ENCODE data around the gene C3orf20.

The C3orf20 gene

DNA sequence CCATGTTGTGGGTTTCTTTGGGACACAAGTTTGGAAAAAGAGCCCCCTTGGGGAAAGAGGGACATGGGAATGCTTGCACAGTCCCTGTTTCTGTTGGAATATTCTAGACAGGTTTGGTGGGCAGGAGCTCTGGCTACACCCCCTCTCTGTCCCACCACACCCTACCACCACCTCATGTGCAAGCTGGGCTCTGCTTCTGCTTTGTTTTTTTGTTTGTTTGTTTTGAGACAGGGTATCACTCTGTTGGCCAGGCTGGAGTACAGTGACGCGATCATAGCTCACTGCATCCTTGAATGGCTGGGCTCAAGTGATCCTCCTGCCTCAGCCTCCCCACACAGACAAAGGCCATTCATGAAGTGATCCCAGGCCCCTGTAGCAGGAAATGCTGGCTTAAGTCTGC lies 86.9 kb downstream of the C3orf20 start:
- no peak for DNase-seq

DNA sequence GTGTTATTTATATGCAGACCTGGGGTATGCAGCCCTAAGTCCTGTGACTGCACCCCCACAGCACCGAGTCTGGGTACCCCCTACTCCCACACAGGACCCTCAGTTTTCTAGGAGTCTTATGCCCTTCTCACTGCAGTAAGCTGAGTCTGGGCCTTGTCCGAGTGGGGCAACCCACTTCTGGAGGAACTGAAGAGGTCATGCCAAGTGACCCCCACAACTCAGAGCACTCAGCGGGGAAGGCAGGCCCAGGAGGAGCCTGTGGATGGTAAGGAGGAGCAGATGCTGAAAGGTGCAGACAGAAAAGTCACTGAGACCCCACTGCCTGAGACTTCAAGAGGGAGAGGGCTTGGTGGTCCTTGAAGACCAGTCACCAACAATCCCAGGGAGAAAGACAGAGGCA lies 87.8 kb downstream of the C3orf20 start:
- DNase-seq = no peak

DNA sequence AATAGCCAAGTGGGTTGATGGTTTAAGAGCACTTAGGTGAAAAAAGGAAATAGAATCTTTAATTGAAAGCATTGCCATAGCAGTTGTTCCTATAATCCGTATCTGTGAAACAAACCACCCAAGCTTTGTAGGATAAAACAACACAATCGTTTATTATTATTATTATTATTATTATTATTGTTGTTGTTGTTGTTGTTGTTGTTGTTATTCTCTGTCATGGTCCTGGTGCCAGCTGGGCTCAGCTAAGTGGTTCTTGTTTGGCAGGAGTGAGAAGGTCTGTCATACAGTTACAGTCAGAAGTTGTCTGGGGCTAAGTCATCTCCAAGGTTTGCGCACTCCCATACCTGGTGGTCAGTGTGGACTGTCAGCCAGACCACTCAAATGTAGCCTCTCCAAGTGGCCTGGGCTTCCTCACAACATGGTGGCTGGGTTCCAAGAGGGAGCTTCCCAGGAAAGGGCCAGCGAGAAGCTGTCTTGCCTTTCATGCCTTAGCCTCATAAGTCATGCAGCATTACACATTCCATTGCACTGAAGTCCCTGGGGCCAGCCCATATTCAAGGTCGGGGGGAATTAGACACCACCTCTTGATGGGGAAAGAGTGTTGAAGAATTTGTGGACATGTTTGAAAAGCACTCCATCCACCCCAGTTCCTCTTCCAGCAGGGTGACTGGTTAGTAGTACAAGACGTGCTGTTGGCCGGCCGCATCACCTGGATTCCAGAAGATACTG lies 89.6 kb downstream of the C3orf20 start:
- no peak for DNase-seq

DNA sequence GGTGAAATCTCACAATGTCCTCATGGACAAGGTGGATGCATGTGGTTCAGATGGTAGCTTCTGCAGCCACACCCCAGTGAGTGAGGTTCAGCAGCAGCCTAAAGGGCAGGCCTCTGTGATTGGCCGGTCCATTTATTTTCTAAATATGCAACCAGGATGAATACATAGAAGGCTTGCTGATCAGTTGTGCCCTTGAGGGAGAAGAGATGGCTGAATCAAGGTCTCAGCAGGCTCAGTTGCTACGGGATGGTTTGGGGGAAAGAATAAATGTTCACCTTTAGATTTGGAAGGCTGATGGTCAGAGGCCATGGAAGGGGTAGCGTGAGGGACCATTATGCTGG lies 90.1 kb downstream of the C3orf20 start:
- no peak for DNase-seq

DNA sequence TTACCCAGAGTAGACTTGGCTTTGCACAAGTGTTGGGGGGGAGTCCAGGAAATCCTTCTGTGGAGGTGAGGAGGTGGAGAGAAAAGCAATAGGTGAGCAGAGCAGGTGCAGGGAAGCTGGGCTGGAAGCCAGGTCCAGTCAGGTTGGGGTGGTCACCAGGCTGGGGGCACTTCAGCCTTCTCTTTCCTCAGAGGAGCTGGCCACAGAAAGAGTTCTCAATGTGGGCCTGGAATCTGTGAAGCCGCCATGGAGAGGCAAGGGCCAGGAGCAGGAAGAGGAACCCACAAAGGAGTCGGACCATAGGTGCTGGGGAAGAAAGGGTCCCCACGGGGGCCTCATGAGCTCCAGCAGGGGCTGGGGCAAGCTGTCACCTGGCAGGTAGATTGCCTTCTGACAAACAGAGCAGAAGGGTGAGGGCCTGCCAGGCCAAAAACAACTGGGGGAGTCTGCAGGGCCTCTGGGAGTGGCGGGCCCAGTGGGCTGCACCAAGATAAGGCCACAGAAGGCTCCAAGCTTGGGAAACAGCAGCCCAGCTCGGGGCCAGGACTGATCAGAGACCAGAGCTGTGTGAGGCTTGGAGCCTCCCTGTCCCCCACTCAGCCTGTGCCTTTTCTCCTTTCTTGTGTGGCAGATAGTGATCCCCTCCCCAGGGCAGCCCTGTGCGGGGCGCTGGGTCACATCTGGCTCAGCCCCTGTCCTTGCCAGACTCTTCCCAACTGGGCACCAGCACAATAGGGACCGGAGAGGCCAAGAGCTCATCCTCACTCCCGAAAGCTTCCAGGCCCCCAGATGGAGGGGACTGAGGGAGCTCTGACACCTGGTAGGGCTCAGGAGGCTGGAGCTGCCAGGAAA lies 90.9 kb downstream of the C3orf20 start:
- no peak for DNase-seq

DNA sequence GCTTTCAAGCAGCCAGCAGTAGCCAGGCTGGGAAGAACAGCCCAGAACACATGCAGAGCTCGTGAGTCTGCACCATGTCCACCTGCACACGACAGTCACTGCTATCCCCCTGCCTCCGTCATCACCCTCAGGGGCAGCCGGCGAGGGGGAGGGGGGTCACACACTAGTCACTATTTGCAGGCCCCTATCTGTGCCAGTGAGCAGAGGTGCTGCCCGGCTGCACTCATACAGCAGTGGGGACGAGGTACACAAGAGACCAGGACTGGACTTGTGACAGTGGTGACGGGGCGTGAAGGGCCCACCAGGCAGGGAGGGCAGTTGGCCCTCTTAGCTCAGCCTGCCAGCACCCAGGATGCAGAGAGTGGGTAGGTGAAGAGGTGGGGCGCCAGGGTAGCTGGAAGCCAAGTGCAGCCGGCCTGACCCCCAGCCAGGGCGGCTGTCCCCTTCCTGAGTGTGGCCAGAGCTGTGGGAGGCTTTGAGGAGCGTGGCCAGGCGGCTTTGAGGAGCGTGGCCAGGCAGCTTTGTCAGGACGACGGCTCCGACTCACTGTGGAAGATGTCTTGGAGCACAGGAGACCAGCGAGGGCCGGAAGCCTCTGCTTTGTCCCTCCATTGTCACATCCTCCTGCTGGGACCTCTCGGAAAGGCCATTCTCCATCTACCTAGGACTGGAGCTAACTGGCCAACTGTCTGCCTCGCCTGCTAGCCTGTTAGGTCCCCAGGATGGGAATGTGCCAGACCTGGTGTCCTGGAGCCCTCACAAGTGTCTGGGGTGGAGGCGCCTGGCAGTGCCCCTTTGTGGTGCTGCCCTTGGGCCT lies 91.7 kb downstream of the C3orf20 start:
- DNase-seq = no peak

DNA sequence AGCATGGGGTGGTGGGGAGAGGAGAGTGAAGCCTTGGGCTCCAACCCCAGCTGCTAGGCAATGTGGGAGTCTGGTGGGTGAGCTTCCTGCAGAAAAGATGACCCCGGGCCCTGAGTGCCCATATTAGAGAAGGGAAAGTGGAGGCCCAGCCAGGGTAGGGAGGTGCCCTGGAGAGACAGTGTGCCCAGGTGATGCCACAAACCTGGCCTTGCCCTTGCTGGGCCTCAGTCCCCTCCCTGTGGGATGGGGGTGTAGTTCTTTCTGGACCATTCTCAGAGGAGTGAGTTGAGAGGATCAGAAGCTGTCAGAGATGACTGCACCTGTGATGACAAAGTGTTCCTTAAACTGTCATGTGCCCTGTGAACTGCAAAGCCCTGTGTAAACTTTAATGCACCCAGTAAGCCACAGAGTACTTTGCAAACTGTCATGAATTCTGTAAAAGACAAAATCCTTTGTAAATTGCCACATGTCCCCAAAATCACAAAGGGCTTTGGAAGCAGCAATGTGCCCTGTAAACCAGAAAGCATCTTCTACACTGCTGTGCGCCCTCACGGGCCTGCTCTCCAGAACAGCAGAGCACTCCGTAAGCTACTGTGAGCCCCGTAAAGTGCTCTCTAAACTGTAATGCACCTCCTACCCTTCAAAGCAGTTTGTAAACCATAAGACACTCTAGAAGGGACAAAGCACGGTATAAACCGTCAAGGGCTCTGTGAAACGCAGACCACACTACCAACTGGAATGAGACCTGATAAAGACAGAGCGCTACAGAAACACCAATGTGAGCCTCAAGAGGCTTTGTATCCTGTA lies 92.5 kb downstream of the C3orf20 start:
- no peak for DNase-seq

DNA sequence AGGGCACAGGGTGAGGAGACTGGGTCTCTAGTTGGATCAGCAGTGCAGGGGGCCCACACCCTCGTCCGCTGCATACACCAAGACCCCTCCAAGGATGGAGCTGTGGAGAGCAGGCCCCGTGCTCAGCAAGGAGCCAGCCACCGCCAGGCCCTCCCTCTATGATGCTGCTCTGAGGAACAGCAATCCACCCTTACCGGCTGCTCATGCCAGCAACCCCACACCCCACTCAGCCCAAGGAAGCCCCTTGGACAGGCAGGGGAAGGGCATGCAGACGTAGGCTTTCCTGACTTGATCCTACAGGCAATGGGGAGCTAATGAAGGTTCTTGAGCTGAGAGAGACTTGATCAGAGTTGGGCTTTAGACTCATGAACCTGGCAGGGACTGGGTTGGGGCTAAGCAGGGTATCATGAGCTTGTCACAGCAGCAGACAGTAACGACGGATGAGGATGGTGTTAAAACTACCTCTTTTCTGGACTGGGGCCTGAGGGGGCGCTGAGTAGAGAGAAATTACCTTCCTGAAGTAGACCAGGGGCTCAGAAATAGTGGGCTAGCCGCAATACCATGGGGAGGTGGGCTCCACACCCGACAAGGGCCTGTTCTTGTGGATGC lies 93.3 kb downstream of the C3orf20 start:
- no peak for DNase-seq

DNA sequence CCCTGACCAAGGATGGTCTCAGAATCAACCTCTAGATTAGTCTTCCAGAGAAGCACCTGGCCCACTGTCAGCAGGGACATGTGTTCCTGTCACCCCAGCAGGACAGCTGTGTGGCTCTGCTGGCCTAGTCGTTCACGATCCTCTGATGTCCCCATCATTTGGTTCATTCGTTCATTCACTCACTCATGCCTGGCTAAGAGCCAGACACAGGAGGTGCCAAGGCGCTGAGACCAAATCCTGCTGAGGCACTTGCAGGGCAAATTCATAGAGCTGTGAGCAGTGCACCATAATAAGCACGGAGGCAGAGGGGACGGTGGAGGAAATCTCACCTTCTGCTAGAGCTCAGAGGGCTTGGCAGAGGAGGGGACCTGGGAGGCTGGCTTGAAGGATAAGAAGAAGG lies 93.9 kb downstream of the C3orf20 start:
- no peak for DNase-seq

DNA sequence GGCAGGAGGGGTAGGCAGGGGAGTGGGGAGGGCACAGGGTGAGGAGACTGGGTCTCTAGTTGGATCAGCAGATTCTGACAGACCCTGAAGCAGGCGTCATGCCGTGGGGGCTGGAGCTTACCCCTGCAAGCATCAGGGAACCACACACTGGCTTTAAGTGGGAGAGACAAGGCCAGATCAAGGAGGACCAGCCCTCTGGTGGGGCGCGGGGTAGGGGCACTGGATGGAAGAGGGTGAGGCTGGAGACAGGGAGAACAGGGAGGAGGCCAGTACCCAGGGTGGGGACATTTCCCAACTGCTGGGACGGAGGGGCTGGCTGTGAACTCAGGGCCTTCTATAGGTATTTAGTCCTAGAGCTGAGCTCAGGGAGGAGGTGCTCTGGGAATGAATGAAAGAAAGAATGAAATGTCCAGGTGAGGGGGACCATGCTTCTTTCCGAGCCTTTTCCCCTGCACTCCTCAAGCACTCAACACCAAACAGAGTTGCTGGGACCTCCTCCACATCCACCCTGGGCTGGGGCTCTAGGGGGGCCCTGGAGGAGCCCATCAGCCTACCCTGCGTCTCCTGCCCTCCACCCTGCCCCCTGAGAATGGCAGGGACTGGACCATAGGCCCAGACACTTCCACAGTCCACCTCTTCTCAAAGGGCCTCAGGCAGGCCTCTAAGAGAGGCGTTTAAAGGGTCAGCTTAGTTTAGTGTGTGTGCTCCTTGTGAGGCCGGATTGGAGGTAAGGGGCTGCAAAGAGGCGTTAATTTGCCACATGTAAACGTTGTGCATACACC lies 94.8 kb downstream of the C3orf20 start:
- no peak for DNase-seq

DNA sequence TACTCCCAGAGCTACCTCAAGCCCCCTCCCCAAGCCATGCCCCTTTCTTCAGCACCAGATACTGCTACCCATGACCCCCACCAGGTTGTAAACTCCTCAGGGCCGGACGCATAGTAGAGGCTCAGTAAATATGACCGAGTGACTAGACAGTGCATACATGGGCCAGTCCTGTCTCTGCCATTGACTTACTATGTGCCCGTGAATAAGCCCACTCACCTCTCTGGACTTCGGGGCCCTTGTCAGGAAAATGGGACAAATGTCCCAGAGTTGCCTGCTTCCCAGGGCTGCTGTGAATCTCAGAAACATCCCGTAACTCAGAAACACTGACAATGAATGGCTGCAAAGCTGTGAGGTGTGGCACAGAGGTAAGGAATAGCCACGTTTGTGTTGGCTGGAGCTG lies 95.7 kb downstream of the C3orf20 start:
- DNase-seq = no peak

DNA sequence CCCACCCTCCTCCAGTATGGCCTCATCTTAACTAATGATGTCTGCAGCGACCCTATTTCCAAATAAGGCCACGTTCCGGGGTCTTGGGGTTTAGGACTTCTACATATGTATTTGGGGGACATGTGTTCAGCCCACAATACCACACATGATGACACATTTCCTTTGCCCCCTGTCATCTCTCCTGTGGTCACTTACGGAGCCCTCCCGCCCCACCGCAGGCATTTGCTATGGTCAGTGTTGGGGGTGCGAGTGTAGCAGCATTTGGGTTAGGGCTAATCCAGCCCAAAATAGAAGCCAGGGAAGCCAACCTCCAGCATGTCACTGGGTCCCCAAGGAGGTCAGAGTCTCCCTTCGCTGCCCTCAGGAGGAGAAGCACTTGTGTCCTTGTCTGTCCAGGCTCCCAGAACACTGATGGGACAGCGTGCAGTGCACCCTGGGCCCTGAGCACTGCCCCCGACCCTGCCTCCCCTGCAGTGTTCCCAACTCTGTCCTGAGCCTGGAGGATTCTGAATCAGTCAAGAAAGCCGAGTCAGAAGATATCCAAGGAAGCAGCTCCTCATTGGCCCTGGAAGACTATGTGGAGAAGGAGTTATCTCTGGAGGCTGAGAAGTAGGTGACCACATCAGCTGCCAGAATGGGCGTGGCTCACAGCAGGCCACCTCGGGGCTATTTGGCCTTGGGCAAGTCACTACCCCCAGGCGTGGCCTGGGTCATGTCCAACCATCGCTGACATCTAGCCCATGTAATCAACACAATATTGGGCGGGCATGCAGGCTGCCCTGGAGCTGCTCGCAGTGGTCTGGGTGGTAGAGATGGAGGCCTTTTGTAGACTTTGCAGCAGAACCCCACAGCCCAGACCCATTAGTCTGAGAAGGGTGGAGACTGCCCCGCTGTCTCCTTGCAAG lies 96.9 kb downstream of the C3orf20 start:
- no peak for DNase-seq

DNA sequence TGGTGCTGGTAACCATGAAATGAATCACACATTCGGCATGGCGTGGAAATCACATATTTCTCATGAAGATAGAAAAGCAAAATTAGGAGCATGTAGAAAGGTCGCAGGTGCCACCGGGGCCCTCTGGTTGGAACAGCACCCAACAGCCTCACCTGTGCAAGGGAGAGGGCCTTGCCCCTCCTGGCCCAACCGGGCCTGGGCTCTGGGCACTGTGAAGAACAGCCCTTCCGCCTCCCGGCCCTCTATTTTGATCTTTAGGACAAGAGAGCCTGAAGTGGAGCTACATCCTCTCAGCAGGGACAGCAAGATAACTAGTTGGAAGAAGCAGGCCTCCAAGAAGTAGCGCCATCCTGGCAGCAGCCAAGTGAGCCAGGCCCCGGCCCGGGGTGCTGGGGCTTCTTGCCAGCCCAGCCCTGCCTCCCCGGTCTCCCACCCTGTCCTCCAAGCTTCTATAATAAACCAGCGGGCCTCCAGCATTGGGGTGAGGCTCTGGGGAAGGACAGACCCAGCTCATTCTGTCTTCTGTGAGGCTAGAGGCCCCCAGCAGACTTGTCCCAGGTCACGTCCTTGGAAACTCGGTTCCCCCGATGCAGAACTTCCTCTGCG lies 97.7 kb downstream of the C3orf20 start:
- DNase-seq = no peak

DNA sequence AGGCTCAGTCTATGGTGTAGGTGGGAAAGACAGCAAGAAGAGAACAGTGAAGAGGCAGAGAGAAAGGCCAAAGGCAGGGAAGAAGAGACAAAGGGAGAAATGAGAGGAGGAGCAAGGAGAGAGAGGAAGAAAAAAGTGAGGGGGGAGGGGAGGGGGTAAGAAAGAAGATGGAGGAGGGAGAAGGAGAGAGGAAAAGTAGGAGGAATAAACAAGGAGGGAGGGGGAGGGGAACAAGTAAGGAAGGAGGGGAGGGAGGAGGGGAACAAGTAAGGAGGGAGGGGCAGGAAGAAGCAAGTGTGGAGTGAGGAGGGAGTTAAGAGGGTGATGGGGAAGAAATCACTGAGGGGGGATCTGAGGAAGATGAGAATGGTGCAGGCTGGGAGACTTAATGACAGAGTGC lies 98.3 kb downstream of the C3orf20 start:
- DNase-seq = no peak

DNA sequence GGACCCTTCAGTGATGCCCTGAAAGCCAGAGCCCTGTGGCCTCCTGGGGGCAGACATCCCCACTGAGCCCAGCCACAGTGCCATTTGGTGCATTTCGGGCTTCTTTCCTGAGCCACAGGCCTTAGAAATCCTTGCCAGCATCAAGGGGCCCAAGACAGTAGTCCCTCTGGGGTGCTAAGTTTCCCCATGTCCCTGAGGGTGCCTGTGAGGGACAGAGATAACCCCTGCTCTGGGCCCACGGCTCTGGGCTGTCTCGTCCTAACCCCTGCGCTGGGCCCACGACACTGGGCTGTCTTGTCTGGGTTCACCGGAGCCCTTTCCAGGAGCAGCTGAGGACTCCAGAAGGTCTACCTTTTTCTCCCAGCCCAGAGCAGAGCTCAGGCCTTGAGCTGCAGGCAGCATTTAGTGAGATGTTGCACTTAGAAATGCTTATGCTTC lies 98.8 kb downstream of the C3orf20 start:
- DNase-seq = no peak

DNA sequence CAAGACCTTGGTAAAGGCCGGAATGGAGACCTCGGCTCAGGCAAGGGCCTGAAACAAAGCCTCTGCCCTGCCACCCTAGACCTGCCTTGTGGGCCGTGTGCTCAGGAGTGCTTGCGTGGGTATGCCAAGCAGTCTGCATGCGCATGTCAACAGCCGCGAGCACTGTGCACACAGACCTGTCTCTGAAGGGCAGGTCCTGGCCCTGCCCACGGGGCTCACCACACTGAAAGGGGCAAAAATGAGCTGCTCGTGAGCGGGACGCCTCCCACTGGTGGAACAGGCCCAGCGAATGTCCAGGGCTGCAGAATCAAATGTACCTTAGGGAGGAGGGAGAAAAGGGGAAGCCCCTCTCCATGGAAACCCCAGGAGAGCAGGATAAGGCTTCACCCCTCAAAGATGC lies 99.5 kb downstream of the C3orf20 start:
- DNase-seq = no peak

DNA sequence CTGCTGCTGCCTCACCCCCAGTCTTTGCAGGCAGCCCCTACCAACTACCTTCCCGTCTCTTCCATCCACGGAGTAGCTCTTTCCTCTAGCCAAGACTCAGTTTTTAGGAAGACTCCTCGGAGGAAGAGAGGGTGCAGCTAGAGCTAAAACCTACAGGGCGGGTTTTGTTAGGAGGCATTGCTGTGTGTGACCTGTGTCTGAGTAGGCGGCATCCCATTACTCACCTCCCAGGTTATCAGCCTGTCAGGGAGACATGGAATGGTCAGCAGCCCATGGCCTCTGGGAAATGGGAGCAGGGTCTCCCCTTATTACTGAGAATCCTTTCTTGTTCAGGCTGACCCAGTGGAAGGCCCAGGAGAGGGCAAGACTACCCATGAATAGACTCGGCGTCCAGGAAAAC lies 100.1 kb downstream of the C3orf20 start:
- no peak for DNase-seq

DNA sequence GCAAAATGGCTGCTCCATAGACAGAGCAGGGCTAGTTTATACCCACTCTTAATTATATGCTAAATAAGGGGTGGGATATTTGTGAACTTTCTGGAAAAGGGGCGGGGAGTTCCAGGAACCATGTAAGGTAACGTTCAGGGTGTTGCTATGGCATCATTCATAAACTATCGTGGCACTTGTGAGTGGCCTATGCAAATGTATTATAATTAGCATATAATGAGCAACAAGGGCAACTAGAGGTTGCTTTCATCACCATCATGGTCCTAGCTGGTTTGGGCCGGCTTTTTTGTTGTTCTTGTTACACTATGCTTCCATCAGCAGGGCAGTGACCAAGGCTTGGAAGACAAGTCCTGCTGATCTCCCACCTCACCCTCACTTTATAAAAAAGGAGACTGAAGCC lies 100.6 kb downstream of the C3orf20 start:
- DNase-seq = no peak

DNA sequence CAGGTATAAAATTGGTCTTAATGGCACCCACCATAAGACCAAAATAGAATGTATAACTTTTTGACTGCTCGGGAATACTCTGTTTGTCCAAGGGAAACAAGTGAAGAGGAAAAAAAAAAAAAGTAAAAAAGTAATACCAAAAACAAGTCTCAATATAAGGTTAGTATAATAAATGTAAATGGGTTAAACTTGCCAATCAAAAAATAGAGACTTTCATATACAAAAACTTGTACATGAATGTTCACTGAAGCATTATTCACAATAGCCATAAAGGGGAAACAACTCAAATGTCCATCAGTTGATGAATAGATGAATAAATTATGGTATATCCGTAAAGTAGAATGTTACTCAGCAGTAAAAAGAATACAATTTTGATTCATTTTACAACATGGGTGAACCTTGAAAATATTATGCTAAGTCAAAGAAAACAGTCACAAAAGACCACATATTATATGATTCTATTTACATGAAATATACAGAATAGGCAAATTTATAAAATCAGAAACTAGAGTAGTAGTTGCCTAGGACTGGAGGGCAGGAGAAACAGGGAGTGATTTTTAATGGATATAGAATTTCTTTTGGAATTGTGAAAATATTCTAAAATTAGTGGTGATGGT lies 104.2 kb downstream of the C3orf20 start:
- DNase-seq = no peak
